ENCODE results near the gene SPTLC2.

DNA sequence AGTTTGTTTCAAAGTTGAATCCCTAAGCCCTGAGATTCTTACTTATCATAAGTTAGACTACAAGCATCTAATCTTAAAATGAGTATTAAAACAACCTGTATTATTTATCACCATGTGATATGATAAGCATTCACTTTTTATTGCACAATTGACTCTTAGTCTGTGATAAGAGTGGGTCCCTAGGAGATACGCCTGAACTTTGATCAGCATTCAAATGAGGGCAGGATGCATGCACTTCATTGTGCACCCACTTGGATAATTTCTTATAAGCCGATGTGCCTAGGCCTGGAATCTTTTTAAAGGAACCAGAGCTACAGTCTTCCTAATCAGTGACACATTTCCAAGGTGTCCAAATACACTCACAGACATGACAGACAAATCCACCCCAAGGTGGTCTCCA is 31.4 kb upstream of the SPTLC2 start:
- TF ChIP-seq, protein P1, sequence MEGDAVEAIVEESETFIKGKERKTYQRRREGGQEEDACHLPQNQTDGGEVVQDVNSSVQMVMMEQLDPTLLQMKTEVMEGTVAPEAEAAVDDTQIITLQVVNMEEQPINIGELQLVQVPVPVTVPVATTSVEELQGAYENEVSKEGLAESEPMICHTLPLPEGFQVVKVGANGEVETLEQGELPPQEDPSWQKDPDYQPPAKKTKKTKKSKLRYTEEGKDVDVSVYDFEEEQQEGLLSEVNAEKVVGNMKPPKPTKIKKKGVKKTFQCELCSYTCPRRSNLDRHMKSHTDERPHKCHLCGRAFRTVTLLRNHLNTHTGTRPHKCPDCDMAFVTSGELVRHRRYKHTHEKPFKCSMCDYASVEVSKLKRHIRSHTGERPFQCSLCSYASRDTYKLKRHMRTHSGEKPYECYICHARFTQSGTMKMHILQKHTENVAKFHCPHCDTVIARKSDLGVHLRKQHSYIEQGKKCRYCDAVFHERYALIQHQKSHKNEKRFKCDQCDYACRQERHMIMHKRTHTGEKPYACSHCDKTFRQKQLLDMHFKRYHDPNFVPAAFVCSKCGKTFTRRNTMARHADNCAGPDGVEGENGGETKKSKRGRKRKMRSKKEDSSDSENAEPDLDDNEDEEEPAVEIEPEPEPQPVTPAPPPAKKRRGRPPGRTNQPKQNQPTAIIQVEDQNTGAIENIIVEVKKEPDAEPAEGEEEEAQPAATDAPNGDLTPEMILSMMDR (IDR thresholded peaks at IDR 0.05): no peak
- no peak for TF ChIP-seq POLR2A (IDR thresholded peaks at IDR 0.05)
- TF ChIP-seq EP300 (IDR thresholded peaks at IDR 0.05): no peak

Measured in ovary (tissue), 3 donors.